Mammary epithelial cell (primary cell): Measurements from ENCODE around the gene GALNT3.

Experiments
- EZH2 ChIP-seq: IDR thresholded peaks from 2 replicates; pipeline ENCODE4 v1.6.1; 2012; ENCODE audit warnings: low read length, inconsistent platforms, borderline replicate concordance
- TF ChIP-seq, protein P1 (sequence below), 2 donors: IDR thresholded peaks in 1 of 2; conservative IDR thresholded peaks in 1 of 2; 2 replicates each; pipeline ENCODE4 v1.5.1; 2011 to 2012; ENCODE audit warnings: inconsistent platforms in 2 of 2, low read length in 2 of 2, mild to moderate bottlenecking in 2 of 2, control low read depth in 1 of 2, low read depth in 1 of 2; ENCODE audit not compliant: insufficient read depth in 1 of 2; ENCODE audit errors: extremely low read depth in 1 of 2

- no peak for TF ChIP-seq EZH2
- TF ChIP-seq, protein P1, sequence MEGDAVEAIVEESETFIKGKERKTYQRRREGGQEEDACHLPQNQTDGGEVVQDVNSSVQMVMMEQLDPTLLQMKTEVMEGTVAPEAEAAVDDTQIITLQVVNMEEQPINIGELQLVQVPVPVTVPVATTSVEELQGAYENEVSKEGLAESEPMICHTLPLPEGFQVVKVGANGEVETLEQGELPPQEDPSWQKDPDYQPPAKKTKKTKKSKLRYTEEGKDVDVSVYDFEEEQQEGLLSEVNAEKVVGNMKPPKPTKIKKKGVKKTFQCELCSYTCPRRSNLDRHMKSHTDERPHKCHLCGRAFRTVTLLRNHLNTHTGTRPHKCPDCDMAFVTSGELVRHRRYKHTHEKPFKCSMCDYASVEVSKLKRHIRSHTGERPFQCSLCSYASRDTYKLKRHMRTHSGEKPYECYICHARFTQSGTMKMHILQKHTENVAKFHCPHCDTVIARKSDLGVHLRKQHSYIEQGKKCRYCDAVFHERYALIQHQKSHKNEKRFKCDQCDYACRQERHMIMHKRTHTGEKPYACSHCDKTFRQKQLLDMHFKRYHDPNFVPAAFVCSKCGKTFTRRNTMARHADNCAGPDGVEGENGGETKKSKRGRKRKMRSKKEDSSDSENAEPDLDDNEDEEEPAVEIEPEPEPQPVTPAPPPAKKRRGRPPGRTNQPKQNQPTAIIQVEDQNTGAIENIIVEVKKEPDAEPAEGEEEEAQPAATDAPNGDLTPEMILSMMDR (conservative IDR thresholded peaks at IDR 0.05 in 1 of 2, IDR thresholded peaks at IDR 0.05 in 1 of 2; ENCODE audit: extremely low read depth in 1 of 2, insufficient read depth in 1 of 2, low read depth in 1 of 2, low read length in 2 of 2) = no peak
Observed at GRCh38 chr2:165791421-165792103, 2.5 kb downstream of the GALNT3 start.
